PC-9 (cell line): ENCODE results near the gene VAMP4. TPM values are rescaled to one million over a fixed set of nuclear protein-coding genes. Genes with fewer than 3 reads are reported as not detected.
A peak's percentile ranks its signal among the peaks of the same experiment; 100 is the strongest.
"Not testable (repeated sequence)": the region's sequence is repeated elsewhere in the genome, so short reads cannot be mapped to it uniquely, and the experiment has no call there.

Experiments used
- BruUV-seq: library from RNA; stranded (reverse); fragments of 400-500 nt; replicated peaks from 2 replicates; lab custom pipeline; 2021; lab: Mats Ljungman, UMichigan
- CTCF ChIA-PET: fragments of 300-600 bp; sonication (Branson Sonifier 250); formaldehyde crosslinking; loops from one replicate; lab custom pipeline; 2022; ENCODE audit warnings: antibody characterized with exemption; lab: Charles Lee
- POLR2A ChIA-PET: fragments of 300-600 bp; sonication (Branson Sonifier 250); formaldehyde crosslinking; loops from one replicate; lab custom pipeline; 2022; ENCODE audit warnings: antibody characterized with exemption; ENCODE audit not compliant: unreplicated experiment; lab: Charles Lee
- DNase-seq, 2 experiments: peaks; one replicate each; pipeline versions ENCODE4 v3.0.0 to v3.0.0-alpha.2; 2015 to 2022; ENCODE audit warnings: mixed read lengths in 1 of 2
- H2AFZ ChIP-seq: fragments of 200-600 bp; sonication (generic); 2 replicates; pipeline ENCODE4 v1.8.1; 2017; ENCODE audit warnings: antibody characterized with exemption
- H3F3A ChIP-seq: fragments of 200-600 bp; sonication (generic); 2 replicates; pipeline ENCODE4 v1.8.1; 2017; ENCODE audit warnings: antibody characterized with exemption, mild to moderate bottlenecking, low read depth; ENCODE audit not compliant: insufficient read depth
- H3K27ac ChIP-seq: fragments of 200-600 bp; sonication (generic); 2 replicates; pipeline ENCODE4 v1.6.1; 2016; ENCODE audit warnings: mixed run types
- H3K27me3 ChIP-seq: fragments of 200-600 bp; sonication (generic); 2 replicates; pipeline ENCODE4 v1.6.1; 2016; ENCODE audit warnings: low read depth, mixed run types; ENCODE audit not compliant: insufficient read depth
- H3K36me3 ChIP-seq: fragments of 200-600 bp; sonication (generic); 2 replicates; pipeline ENCODE4 v1.6.1; 2016; ENCODE audit warnings: low read depth, mixed run types
- H3K4me1 ChIP-seq: fragments of 200-600 bp; sonication (generic); replicated peaks from 2 replicates; pipeline ENCODE4 v1.6.1; 2016; ENCODE audit warnings: mixed run types; ENCODE audit not compliant: insufficient read depth
- H3K4me2 ChIP-seq: fragments of 200-600 bp; sonication (generic); 2 replicates; pipeline ENCODE4 v1.6.1; 2017; ENCODE audit warnings: mixed run types
- H3K4me3 ChIP-seq: fragments of 200-600 bp; sonication (generic); 2 replicates; pipeline ENCODE4 v1.6.1; 2016; ENCODE audit warnings: mixed run types
- H3K79me2 ChIP-seq: fragments of 200-600 bp; sonication (generic); 2 replicates; pipeline ENCODE4 v1.6.1; 2017; ENCODE audit warnings: low read depth, mixed run types
- H3K9me2 ChIP-seq: fragments of 200-600 bp; sonication (generic); 2 replicates; pipeline ENCODE4 v1.8.1; 2017; ENCODE audit warnings: mild to moderate bottlenecking; ENCODE audit not compliant: insufficient read depth
- H3K9me3 ChIP-seq: fragments of 200-600 bp; sonication (generic); 2 replicates; pipeline ENCODE4 v1.8.1; 2016; ENCODE audit warnings: low read depth; ENCODE audit not compliant: insufficient read depth
- H4K20me1 ChIP-seq: fragments of 200-600 bp; sonication (generic); 2 replicates; pipeline ENCODE4 v1.8.1; 2017; ENCODE audit not compliant: insufficient read depth
- EZH2 ChIP-seq: fragments of 200-600 bp; sonication (generic); IDR thresholded peaks from 2 replicates; pipeline ENCODE4 v1.8.0; 2017; ENCODE audit warnings: antibody characterized with exemption, low read depth
- intact Hi-C: fragments of 100-400 bp; cut with micrococcal nuclease; formaldehyde crosslinking; loops from one replicate; pipeline ENCODE4 v1.10.0; 2022; ENCODE audit not compliant: unreplicated experiment
- total RNA-seq: library from RNA; stranded (reverse); gene quantifications from 2 replicates; pipeline ENCODE4 v1.2.3, GENCODE V29; 2021
- TF ChIP-seq, protein P1 (sequence below): fragments of 200-600 bp; sonication (generic); conservative IDR thresholded peaks from 2 replicates; pipeline ENCODE4 v1.6.1; 2017; ENCODE audit warnings: mixed run types, antibody characterized with exemption, mild to moderate bottlenecking, moderate library complexity

Gene VAMP4
- total RNA-seq, 1 experiment from 2014 or later: 9.8 TPM

DNA sequence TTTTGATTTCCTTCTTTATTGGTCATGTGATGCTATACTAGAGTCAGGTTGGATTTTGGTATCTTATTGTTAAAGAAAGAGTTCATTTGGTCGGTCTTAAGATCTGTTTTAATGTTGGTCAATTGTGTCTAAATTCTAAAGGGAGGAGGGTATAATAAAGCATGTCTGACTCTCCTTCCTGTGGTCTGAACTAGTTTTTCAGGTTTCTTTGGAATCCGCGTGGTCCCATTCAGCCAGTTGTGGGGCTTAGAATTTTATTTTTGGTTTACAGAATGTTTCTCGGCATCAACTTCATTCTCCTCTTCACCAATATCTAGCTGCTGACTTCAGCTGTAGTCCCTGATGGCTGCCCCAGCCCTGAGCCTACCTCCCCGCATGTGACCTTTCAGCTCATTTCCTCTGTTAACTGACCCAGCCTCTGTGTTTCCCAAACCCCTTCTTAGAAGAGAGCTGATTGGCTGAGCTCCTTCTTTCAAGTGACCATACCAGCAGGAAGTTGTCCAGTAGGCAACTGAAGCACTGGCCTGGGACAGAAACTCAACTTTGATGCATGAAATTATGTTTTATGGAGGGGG is 80.7 kb downstream of the VAMP4 start:
- no peaks in the 10 kb centered on the region for H3K27me3 ChIP-seq
- intact Hi-C loops: no loop called here
- no peak overlapping the region for H3K4me3 ChIP-seq
- no peaks in the 10 kb centered on the region for H3F3A ChIP-seq
- POLR2A ChIA-PET: interaction anchor here (0.6 kb wide), 1 partner anchor 120 kb away, joined by 3 read pairs; the partner anchor contains the start of gene METTL13
- TF ChIP-seq EZH2: no peak
- TF ChIP-seq, protein P1, sequence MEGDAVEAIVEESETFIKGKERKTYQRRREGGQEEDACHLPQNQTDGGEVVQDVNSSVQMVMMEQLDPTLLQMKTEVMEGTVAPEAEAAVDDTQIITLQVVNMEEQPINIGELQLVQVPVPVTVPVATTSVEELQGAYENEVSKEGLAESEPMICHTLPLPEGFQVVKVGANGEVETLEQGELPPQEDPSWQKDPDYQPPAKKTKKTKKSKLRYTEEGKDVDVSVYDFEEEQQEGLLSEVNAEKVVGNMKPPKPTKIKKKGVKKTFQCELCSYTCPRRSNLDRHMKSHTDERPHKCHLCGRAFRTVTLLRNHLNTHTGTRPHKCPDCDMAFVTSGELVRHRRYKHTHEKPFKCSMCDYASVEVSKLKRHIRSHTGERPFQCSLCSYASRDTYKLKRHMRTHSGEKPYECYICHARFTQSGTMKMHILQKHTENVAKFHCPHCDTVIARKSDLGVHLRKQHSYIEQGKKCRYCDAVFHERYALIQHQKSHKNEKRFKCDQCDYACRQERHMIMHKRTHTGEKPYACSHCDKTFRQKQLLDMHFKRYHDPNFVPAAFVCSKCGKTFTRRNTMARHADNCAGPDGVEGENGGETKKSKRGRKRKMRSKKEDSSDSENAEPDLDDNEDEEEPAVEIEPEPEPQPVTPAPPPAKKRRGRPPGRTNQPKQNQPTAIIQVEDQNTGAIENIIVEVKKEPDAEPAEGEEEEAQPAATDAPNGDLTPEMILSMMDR: no peak
- 0 out of 2 replicates have a peak overlapping the region, but pooled peaks have one; percentile 19 for H2AFZ ChIP-seq
- no peak overlapping the region for H3K27ac ChIP-seq
- no TSS peak for BruUV-seq
- peak overlapping the region; percentile 26; the same call in 1 of the 2 replicates for H3K4me2 ChIP-seq
- H3K4me1 ChIP-seq: peaks cover 6% of the 10 kb centered on the region; the same call in 1 of the 2 replicates
- CTCF ChIA-PET: no interaction called here
- H3K79me2 ChIP-seq: no peaks in the 10 kb centered on the region
- peak in 1 of 2 experiments; percentile 37 for DNase-seq
- H3K9me2 ChIP-seq: no peaks in the 10 kb centered on the region
- no peaks in the 10 kb centered on the region for H3K9me3 ChIP-seq
- no peaks in the 10 kb centered on the region for H3K36me3 ChIP-seq
- H4K20me1 ChIP-seq: no peaks in the 10 kb centered on the region

DNA sequence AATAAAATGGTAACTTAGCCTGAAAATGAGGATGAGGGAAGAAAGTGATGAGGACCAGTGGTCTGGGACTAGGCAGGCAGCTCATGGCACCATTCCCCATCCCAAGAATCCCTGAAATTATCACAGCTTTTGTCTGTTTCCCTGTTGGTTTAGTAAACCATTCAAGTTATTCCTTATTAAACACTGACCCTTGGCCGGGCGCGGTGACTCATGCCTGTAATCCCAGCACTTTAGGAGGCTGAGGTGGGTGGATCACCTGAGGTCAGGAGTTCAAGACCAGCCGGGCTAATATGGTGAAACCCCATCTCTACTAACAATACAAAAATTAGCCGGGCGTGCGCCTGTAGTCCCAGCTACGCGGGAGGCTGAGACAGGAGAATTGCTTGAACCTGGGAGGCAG is 85.7 kb downstream of the VAMP4 start:
- H3K9me2 ChIP-seq, H3F3A ChIP-seq, POLR2A ChIA-PET, H3K27me3 ChIP-seq, CTCF ChIA-PET, H2AFZ ChIP-seq, H3K4me1 ChIP-seq, H3K27ac ChIP-seq, H4K20me1 ChIP-seq, BruUV-seq, intact Hi-C loops, H3K4me3 ChIP-seq, H3K4me2 ChIP-seq, H3K9me3 ChIP-seq, H3K79me2 ChIP-seq, H3K36me3 ChIP-seq, DNase-seq: not testable (repeated sequence)

DNA sequence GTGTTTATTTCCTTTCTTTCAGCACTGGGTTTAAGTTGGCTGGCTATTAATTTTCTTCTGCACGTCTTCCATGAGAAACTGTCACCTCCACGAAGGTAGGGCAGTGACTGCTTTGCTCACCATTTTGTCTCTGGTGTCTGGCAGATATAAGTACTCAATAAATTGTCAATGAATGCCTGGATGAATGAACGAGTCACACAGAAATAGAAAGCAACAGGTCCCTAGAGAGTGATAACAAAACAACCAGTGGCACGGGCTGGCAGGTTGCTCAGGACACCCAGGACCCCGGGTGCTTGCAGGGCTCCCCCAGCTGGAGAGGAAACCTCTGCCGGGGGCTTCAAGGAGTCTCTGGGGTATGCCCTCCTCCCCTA is 86.1 kb downstream of the VAMP4 start:
- no peaks in the 10 kb centered on the region for H4K20me1 ChIP-seq
- no peaks in the 10 kb centered on the region for H3F3A ChIP-seq
- no peak overlapping the region for H3K4me2 ChIP-seq
- no peaks in the 10 kb centered on the region for H3K9me2 ChIP-seq
- TF ChIP-seq EZH2: no peak
- TF ChIP-seq, protein P1: no peak; the same call in 1 of the 2 replicates
- no TSS peak for BruUV-seq
- H2AFZ ChIP-seq: no peak overlapping the region
- ChIA-PET POLR2A (no interaction called here), CTCF (no interaction called here)
- intact Hi-C loops: no loop called here
- H3K36me3 ChIP-seq: no peaks in the 10 kb centered on the region
- no peaks in the 10 kb centered on the region for H3K27me3 ChIP-seq
- no peaks in the 10 kb centered on the region for H3K79me2 ChIP-seq
- DNase-seq: no peak
- no peak overlapping the region for H3K27ac ChIP-seq
- no peaks in the 10 kb centered on the region for H3K9me3 ChIP-seq
- H3K4me3 ChIP-seq: no peak overlapping the region
- H3K4me1 ChIP-seq: no peaks in the 10 kb centered on the region
